ENCODE results near the gene HSPD1. TPM values are rescaled to one million over a fixed set of nuclear protein-coding genes. Genes with fewer than 3 reads are reported as not detected.

Gene HSPD1
- total RNA-seq, 1 donor from 2014 or later = 252 TPM

DNA sequence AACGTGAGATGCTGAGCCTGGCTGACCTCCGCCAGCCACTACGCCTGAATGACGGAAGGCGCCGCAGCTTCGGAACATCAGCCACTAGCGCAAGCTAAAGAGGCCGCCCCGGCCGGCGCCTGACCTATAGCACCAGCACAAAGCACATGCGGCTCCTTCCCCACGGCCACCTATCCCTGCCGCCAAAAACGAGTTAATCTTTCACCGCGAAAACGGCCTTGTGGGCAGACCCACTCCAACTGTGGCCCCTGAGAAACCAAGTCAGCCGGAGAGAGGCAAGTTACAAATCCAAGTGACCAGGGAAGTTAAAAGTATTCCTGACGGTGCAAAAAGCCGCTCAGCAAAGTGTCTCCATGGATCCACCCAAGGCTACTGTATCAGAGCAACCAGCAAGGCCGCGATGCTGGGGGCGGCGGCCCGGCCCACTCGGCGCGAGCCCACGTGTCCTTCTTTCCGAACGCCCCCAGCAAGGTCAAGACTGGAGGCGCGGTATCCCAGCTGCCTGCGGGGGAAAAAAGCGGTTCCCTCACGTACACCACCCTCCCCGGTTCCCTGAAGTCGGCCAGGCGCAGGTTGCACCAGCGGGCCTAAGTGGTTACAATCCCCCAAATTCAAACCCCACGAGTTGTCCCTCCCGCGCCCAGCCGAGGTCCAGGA lies 575 bp downstream of the HSPD1 start:
- peak; percentile 47 for DNase-seq
- peak overlapping the region; percentile 94 for H3K27ac Mint-ChIP-seq
- ChIA-PET POLR2A (interaction anchor here (0.6 to 7.5 kb wide), 17 partner anchors 8 to 1842 kb away, joined by 3 to 173 read pairs (median 5); partner anchors contain the start of genes CCDC150, COQ10B, GTF3C3 and MARS2), CTCF (interaction anchor here (1.0 to 1.3 kb wide), 2 partner anchors 9 to 386 kb away, joined by 3 to 4 read pairs; no protein-coding TSS in a partner anchor)
- H3K4me1 Mint-ChIP-seq = peaks cover 59% of the 10 kb centered on the region
- H3K9me3 Mint-ChIP-seq = no peaks in the 10 kb centered on the region
- intact Hi-C loops (cut with micrococcal nuclease) = loop anchor here (1.0 to 5.0 kb wide), 4 partner anchors 33 to 798 kb away; partner anchors contain the start of gene MARS2
- TF ChIP-seq, protein P1, sequence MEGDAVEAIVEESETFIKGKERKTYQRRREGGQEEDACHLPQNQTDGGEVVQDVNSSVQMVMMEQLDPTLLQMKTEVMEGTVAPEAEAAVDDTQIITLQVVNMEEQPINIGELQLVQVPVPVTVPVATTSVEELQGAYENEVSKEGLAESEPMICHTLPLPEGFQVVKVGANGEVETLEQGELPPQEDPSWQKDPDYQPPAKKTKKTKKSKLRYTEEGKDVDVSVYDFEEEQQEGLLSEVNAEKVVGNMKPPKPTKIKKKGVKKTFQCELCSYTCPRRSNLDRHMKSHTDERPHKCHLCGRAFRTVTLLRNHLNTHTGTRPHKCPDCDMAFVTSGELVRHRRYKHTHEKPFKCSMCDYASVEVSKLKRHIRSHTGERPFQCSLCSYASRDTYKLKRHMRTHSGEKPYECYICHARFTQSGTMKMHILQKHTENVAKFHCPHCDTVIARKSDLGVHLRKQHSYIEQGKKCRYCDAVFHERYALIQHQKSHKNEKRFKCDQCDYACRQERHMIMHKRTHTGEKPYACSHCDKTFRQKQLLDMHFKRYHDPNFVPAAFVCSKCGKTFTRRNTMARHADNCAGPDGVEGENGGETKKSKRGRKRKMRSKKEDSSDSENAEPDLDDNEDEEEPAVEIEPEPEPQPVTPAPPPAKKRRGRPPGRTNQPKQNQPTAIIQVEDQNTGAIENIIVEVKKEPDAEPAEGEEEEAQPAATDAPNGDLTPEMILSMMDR (IDR thresholded peaks at IDR 0.05) = no peak
- H3K36me3 Mint-ChIP-seq (ENCODE audit: low read depth) = peaks cover 80% of the 10 kb centered on the region
- no peak for ATAC-seq (ENCODE audit: low read depth)
- H3K4me3 Mint-ChIP-seq = peak overlapping the region; percentile 97
- H3K27me3 Mint-ChIP-seq = no peaks in the 10 kb centered on the region

DNA sequence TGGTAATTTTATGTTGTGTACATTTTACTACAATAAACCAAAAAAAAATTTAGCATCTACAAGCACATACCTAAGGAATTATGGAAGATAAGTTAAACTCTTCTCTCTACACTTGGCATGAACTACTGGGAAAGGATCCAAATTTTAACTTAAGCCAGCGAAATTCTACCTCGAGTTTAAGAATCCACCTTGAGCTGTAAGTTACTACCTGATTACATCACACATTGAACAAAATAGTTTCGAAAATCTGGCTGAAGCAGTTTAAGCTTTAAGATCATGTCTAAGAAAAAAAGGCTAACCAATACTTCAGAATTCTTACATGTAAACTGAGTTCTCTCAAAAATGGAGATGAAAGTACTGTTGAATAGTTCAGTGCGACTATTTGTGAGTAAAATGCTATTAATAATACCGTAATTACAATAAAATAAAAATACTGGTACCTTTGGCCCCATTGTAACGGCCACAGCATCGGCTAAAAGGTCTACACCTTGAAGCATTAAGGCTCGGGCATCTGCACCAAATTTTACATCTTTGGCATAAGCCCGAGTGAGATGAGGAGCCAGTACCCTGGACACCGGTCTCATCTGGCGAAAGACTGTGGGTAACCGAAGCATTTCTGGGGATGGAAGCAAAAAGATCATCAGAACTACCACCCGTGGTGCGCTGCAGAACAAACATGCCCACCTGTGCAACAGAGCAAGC lies 1.3 kb downstream of the HSPD1 start:
- Mint-ChIP-seq H3K4me3 (peak overlapping the region; percentile 97), H3K27me3 (no peaks in the 10 kb centered on the region), H3K27ac (peak overlapping the region; percentile 94), H3K4me1 (peaks cover 57% of the 10 kb centered on the region), H3K36me3 (ENCODE audit: low read depth) (peaks cover 79% of the 10 kb centered on the region), H3K9me3 (no peaks in the 10 kb centered on the region)
- ChIA-PET POLR2A (interaction anchor here (1.0 to 7.5 kb wide), 8 partner anchors 7 to 64 kb away, joined by 3 to 173 read pairs (median 12); partner anchors contain the start of genes COQ10B, MOB4 and SF3B1), CTCF (no interaction called here)
- TF ChIP-seq, protein P1 (IDR thresholded peaks at IDR 0.05) = no peak
- DNase-seq = no peak
- intact Hi-C loops (cut with micrococcal nuclease) = loop anchor here (5.0 kb wide), 3 partner anchors 34 to 799 kb away; no protein-coding TSS in a partner anchor
- ATAC-seq (ENCODE audit: low read depth) = no peak

DNA sequence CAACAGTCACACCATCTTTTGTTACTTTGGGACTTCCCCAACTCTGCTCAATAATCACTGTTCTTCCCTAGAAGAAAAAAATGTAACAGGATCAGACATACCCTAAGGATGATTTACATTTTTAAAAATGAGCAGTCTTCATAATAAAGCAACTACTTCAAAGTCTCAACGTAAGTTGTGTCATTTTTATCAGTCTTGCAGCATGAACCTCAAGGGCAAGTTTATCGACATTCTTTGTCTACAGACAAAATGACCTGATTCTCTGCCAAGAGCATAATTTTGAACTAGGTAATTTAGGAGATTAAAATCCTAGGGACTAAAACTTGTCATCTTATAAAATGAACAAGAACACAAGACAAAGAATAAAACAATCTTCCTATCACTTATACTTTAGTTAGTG lies 2.3 kb downstream of the HSPD1 start:
- ChIA-PET CTCF (no interaction called here), POLR2A (interaction anchor here (7.5 kb wide), 1 partner anchor 17 kb away, joined by 173 read pairs; the partner anchor contains the start of gene MOB4)
- ATAC-seq (ENCODE audit: low read depth) = no peak
- Mint-ChIP-seq H3K36me3 (ENCODE audit: low read depth) (peaks cover 77% of the 10 kb centered on the region), H3K4me1 (peaks cover 54% of the 10 kb centered on the region), H3K4me3 (peak overlapping the region; percentile 97), H3K27ac (peak overlapping the region; percentile 41), H3K27me3 (no peaks in the 10 kb centered on the region), H3K9me3 (no peaks in the 10 kb centered on the region)
- TF ChIP-seq, protein P1 (IDR thresholded peaks at IDR 0.05) = no peak
- DNase-seq = no peak
- intact Hi-C loops (cut with micrococcal nuclease) = loop anchor here (2.0 to 5.0 kb wide), 4 partner anchors 17 to 800 kb away; no protein-coding TSS in a partner anchor

DNA sequence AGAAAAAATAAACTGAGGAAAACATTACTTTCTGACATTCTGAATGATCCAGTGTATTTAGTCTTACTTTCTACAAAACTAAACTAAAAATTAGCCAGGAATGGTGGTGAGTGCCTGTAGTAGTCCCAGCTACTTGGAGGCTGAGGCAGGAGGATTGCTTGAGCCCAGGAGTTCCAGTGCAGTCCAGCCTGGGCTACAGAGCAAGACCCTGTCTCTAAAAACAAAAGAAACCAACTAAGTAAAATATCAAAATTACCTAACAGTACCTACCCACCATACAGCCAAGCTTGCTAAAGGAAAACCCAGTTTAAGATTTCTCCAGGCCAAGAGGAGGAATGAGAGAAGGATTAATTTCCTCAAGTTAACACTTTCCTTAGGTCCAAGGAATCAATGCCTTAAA lies 2.9 kb downstream of the HSPD1 start:
- ATAC-seq (ENCODE audit: low read depth) = no peak
- no peak for DNase-seq
- H3K4me3 Mint-ChIP-seq = peak overlapping the region; percentile 16
- no peaks in the 10 kb centered on the region for H3K27me3 Mint-ChIP-seq
- peaks cover 48% of the 10 kb centered on the region for H3K4me1 Mint-ChIP-seq
- intact Hi-C loops (cut with micrococcal nuclease) = loop anchor here (2.0 to 5.0 kb wide), 4 partner anchors 16 to 801 kb away; no protein-coding TSS in a partner anchor
- H3K36me3 Mint-ChIP-seq (ENCODE audit: low read depth) = peaks cover 75% of the 10 kb centered on the region
- POLR2A ChIA-PET = no interaction called here
- H3K27ac Mint-ChIP-seq = no peak overlapping the region
- CTCF ChIA-PET = no interaction called here
- TF ChIP-seq, protein P1 (IDR thresholded peaks at IDR 0.05) = no peak
- no peaks in the 10 kb centered on the region for H3K9me3 Mint-ChIP-seq

All from activated B cell treated with CpG ODN at 0.5 μM for 24 hours (primary cell).